Astrocyte of the spinal cord (primary cell): ENCODE data around the gene JUND.

Source experiments
- DNase-seq: peaks from one replicate; pipeline ENCODE4 v3.0.0; 2011; ENCODE audit warnings: low read depth, low spot score
- H3K4me3 ChIP-seq: 2 replicates; pipeline ENCODE4 v1.5.1; 2011; ENCODE audit warnings: low read depth, mild to moderate bottlenecking, low read length, moderate library complexity
- CTCF ChIP-seq: IDR thresholded peaks from 2 replicates; pipeline ENCODE4 v1.5.1; 2012; ENCODE audit warnings: low read depth, mild to moderate bottlenecking, low read length, inconsistent platforms
- in situ Hi-C: cut with HindIII; loops from 2 replicates; pipeline ENCODE4 v1.10.0; 2017; ENCODE audit warnings: low sequenced_read_pairs

The JUND gene

GRCh38 chr19:18270326-18270725 is 11.1 kb downstream of the JUND start:
- no peak overlapping the region for H3K4me3 ChIP-seq
- no peak for TF ChIP-seq CTCF
- no peak for DNase-seq
- in situ Hi-C loops = no loop called here

- no peak for DNase-seq
- TF ChIP-seq CTCF = no peak
- no peak overlapping the region for H3K4me3 ChIP-seq
- in situ Hi-C loops = no loop called here
These were observed 12.2 kb downstream of the JUND start for GRCh38 chr19:18269070-18269723.

GRCh38 chr19:18266771-18267686 is 14.4 kb downstream of the JUND start:
- in situ Hi-C loops = no loop called here
- H3K4me3 ChIP-seq = no peak overlapping the region
- TF ChIP-seq CTCF = no peak
- DNase-seq = no peak

DNA sequence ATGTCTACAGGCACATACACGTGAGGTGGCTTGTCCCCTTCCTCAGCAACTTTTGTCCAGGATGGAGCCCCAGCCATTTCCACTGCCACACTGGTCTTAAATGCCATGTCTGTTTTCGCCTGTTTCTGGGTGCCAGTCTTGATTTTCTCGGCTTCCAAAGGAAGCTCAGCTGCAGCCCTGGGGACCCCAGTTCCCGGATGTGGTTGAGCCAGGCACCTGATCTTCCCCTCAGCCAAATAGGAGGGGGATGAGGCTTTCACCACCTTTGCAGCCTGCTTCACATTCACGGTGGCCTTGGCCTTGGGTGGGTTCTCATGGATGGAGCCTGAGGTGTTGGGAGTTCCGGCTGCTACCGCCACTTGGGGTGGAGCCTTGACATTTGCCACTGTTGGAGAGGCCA is 15.8 kb downstream of the JUND start:
- no peak overlapping the region for H3K4me3 ChIP-seq
- no peak for DNase-seq
- TF ChIP-seq CTCF = no peak
- in situ Hi-C loops = no loop called here

DNA sequence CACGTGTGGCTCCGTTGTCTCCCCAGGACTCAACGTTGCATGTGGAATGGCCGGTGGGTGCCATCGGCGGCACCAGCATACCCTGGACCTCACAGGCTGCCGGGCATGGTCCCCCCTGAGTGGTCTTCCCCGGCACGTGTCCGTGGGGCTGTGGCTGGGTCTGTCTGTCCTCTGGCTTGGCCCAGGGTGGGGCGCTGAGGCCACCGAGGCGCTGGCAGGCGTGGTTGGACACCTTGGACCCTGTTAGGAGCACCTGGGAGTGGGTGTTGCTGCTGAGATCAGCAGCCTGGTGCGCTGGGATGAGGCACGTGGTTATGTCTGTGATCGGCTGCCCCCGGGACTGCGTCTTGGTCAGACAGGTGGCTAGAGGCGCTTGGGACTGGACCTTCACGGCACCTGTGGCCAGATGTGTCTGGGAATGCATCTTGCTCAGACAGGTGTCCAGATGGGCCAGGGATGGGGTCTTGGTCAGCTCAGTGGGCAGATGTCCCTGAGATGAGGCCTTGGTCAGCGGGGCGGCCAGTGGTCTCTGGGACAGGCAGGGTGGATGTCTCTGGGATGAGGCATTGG is 16.4 kb downstream of the JUND start:
- H3K4me3 ChIP-seq = no peak overlapping the region
- no peak for DNase-seq
- no peak for TF ChIP-seq CTCF
- in situ Hi-C loops = no loop called here

GRCh38 chr19:18264137-18264854 is 17.1 kb downstream of the JUND start:
- no peak overlapping the region for H3K4me3 ChIP-seq
- in situ Hi-C loops = no loop called here
- no peak for DNase-seq
- no peak for TF ChIP-seq CTCF
